K562 (cell line): ENCODE measurements around the gene JAKMIP1. TPM values are rescaled to one million over a fixed set of nuclear protein-coding genes. Genes with fewer than 3 reads are reported as not detected.

Experiments
- ATAC-seq: fragments of 200-7000 bp; cut with Tn5 transposase; 3 replicates; pipeline ENCODE4 v1.9.1; 2020; ENCODE audit warnings: moderate library complexity
- BruUV-seq: library from RNA; stranded (reverse); fragments of 400-500 nt; replicated peaks from 2 replicates; lab custom pipeline; 2021; lab: Mats Ljungman, UMichigan
- CTCF ChIA-PET: fragments of 300-600 bp; formaldehyde crosslinking; extraction: SDS; loops from one replicate; lab custom pipeline; 2021; ENCODE audit warnings: low intra/inter-chr PET ratio; lab: Yijun Ruan, JAX
- POLR2A ChIA-PET: fragments of 300-600, 350-650 bp; sonication (Branson Sonifier 250); formaldehyde crosslinking; extraction: SDS; loops from one replicate; lab custom pipeline; 2021; ENCODE audit warnings: antibody characterized with exemption, inconsistent platforms; lab: Yijun Ruan, JAX
- DNase-seq, 4 experiments: peaks; one replicate each; pipeline versions ENCODE4 v3.0.0 to v3.0.0-alpha.2; 2011 to 2018; ENCODE audit warnings: low spot score in 3 of 4, mixed read lengths in 3 of 4; ENCODE audit errors: extremely low read depth in 1 of 4
- FAIRE-seq: peaks from 2 replicates; lab custom pipeline; 2011; peaks lifted over from hg19 to GRCh38; lab: Jason Lieb, UNC
- H2AFZ ChIP-seq: 2 replicates; pipeline ENCODE4 v1.6.0; 2011; ENCODE audit warnings: low read depth, low read length, control low read depth, inconsistent platforms
- H3K27ac ChIP-seq: fragments of 200-600 bp; 3 replicates; pipeline ENCODE4 v1.8.0; 2011; ENCODE audit warnings: low read depth, mild to moderate bottlenecking, control low read depth, inconsistent platforms, low read length, moderate library complexity, mixed read lengths; ENCODE audit errors: extremely low read depth
- H3K27me3 ChIP-seq, 2 experiments: fragments of 300-600 bp in 1 of 2; 2 replicates in 1 of 2; 3 replicates in 1 of 2; pipeline versions ENCODE4 v1.6.0 to v1.8.0; 2011; ENCODE audit warnings: inconsistent platforms in 2 of 2, low read length in 2 of 2, mild to moderate bottlenecking in 1 of 2, mixed read lengths in 1 of 2, moderate library complexity in 1 of 2; ENCODE audit not compliant: control insufficient read depth in 2 of 2, insufficient read depth in 2 of 2
- H3K36me3 ChIP-seq: fragments of 300-600 bp; 3 replicates; pipeline ENCODE4 v1.8.0; 2011; ENCODE audit warnings: mild to moderate bottlenecking, low read length, inconsistent platforms; ENCODE audit not compliant: control insufficient read depth, insufficient read depth
- H3K4me1 ChIP-seq, 2 experiments: fragments of 200-600 bp in 1 of 2; replicated peaks in 1 of 2; 2 replicates in 1 of 2; 3 replicates in 1 of 2; pipeline versions ENCODE4 v1.5.1 to v1.8.0; 2011; ENCODE audit warnings: inconsistent platforms in 2 of 2, low read length in 2 of 2, mild to moderate bottlenecking in 1 of 2, mixed read lengths in 1 of 2, moderate library complexity in 1 of 2; ENCODE audit not compliant: control insufficient read depth in 2 of 2, insufficient read depth in 2 of 2
- H3K4me2 ChIP-seq: 2 replicates; pipeline ENCODE4 v1.6.1; 2011; ENCODE audit warnings: low read length, control low read depth, inconsistent platforms, mixed read lengths; ENCODE audit not compliant: insufficient read depth
- H3K4me3 ChIP-seq: fragments of 200-600 bp; sonication (generic), shearing (Covaris generic); 2 replicates; pipeline ENCODE4 v1.5.1; 2016; ENCODE audit warnings: control low read depth, inconsistent platforms
- H3K79me2 ChIP-seq: fragments of 200-600 bp; 3 replicates; pipeline ENCODE4 v1.8.0; 2011; ENCODE audit warnings: low read length, inconsistent platforms; ENCODE audit not compliant: control insufficient read depth, insufficient read depth
- H3K9ac ChIP-seq, 2 experiments: 2 replicates each; pipeline versions ENCODE4 v1.6.0 to v1.6.1; 2011; ENCODE audit warnings: low read depth in 2 of 2, low read length in 2 of 2, control low read depth in 1 of 2, inconsistent platforms in 1 of 2, mild to moderate bottlenecking in 1 of 2, mixed read lengths in 1 of 2; ENCODE audit not compliant: insufficient read depth in 1 of 2
- H3K9me1 ChIP-seq: one replicate; pipeline ENCODE4 v1.6.0; 2011; ENCODE audit warnings: inconsistent platforms, mild to moderate bottlenecking, low read length, moderate library complexity; ENCODE audit not compliant: control insufficient read depth, insufficient read depth
- H3K9me3 ChIP-seq: replicated peaks from 2 replicates; pipeline ENCODE4 v1.5.1; 2011; ENCODE audit warnings: low read depth, low read length, inconsistent platforms; ENCODE audit not compliant: control insufficient read depth, insufficient read depth
- H4K20me1 ChIP-seq: replicated peaks from 2 replicates; pipeline ENCODE4 v1.6.1; 2011; ENCODE audit warnings: low read length, inconsistent platforms, mixed read lengths; ENCODE audit not compliant: control insufficient read depth, insufficient read depth
- ARHGAP35 ChIP-seq: fragments of 450-650 bp; IDR thresholded peaks from 2 replicates; pipeline ENCODE4 v1.6.1; 2018; ENCODE audit not compliant: partially characterized antibody
- CGGBP1 ChIP-seq: fragments of 250-450 bp; sonication (Bioruptor Pico); IDR thresholded peaks from 2 replicates; pipeline ENCODE4 v1.9.0; 2021; ENCODE audit warnings: mild to moderate bottlenecking
- CHD1 ChIP-seq: fragments of 200-600 bp; sonication (generic); IDR thresholded peaks from one replicate; pipeline ENCODE4 v1.6.1; 2012; ENCODE audit warnings: mild to moderate bottlenecking, moderate library complexity, low read length, inconsistent platforms
- ID3 ChIP-seq, 2 experiments: fragments of 250-450 bp in 1 of 2; fragments of 450-650 bp in 1 of 2; sonication (Bioruptor Pico) in 1 of 2; IDR thresholded peaks; 2 replicates each; pipeline versions ENCODE4 v1.6.1 to v1.8.0; 2016 to 2021; ENCODE audit warnings: mild to moderate bottlenecking in 2 of 2, moderate library complexity in 2 of 2, missing compliant biosample characterization in 1 of 2, missing genetic modification characterization in 1 of 2
- MAFG ChIP-seq: fragments of 450-650 bp; conservative IDR thresholded peaks from 2 replicates; pipeline ENCODE4 v1.6.1; 2016; ENCODE audit warnings: missing genetic modification characterization, missing compliant biosample characterization
- PHF21A ChIP-seq: fragments of 450-650 bp; IDR thresholded peaks from 2 replicates; pipeline ENCODE4 v1.6.1; 2017; ENCODE audit warnings: low read depth, borderline replicate concordance
- RBM17 ChIP-seq: fragments of 200-400 bp; formaldehyde crosslinking; IDR thresholded peaks from 2 replicates; pipeline ENCODE4 v1.6.1; 2017; ENCODE audit warnings: low read depth, mild to moderate bottlenecking, low read length, borderline replicate concordance
- SIN3B ChIP-seq: fragments of 450-650 bp; IDR thresholded peaks from 2 replicates; pipeline ENCODE4 v1.6.1; 2017; ENCODE audit warnings: low read depth, mild to moderate bottlenecking, moderate library complexity
- SMC3 ChIP-seq: conservative IDR thresholded peaks from 2 replicates; pipeline ENCODE4 v1.6.1; 2011; ENCODE audit warnings: low read depth, low read length, improper control_type of control experiment; ENCODE audit not compliant: insufficient read depth
- ZNF212 ChIP-seq: fragments of 450-650 bp; formaldehyde crosslinking; IDR thresholded peaks from 2 replicates; pipeline ENCODE4 v1.4.0; 2020; ENCODE audit warnings: mild to moderate bottlenecking
- ZNF263 ChIP-seq: sonication (generic); formaldehyde crosslinking; IDR thresholded peaks from 2 replicates; pipeline ENCODE4 v1.8.0; 2022; ENCODE audit warnings: mild to moderate bottlenecking, missing genetic modification reagents, borderline replicate concordance
- WGBS: fragments of 100-300 bp; shearing (Covaris generic); methylation state at CpG from one replicate; pipeline ENCODE4 v1.1.6; 2016; ENCODE audit warnings: low coverage, mixed read lengths; ENCODE audit not compliant: insufficient coverage; ENCODE audit errors: missing lambda C conversion rate; 5-methylcytosine and 5-hydroxymethylcytosine counted together
- in situ Hi-C: fragments of 300-500 bp; cut with MboI; formaldehyde crosslinking; loops from 4 replicates; pipeline ENCODE4 v1.15.0; 2018; ENCODE audit warnings: inconsistent platforms, mixed read lengths
- intact Hi-C: fragments of 100-400 bp; cut with micrococcal nuclease; formaldehyde crosslinking; loops from 2 replicates; pipeline ENCODE4 v1.14.2; 2022
- polyA plus RNA-seq, 8 experiments: library from polyadenylated mRNA; depleted of rRNA in 4 of 8; stranded (reverse) in 5 of 8; unstranded in 3 of 8; fragments of >200 nt; fragmentation: Nextera tagmentation in 2 of 8; fragmentation: Illumina TruSeq in 1 of 8; extraction: Ambion mirVana in 2 of 8; extraction: Trizol in 1 of 8; gene quantifications; 2 replicates each; pipeline versions ENCODE4 v1.2.1 to v1.2.3, GENCODE V29; 2011 to 2014; ENCODE audit warnings: inconsistent platforms in 1 of 8, missing spikeins in 1 of 8
- total RNA-seq, 7 experiments: library from RNA; depleted of rRNA in 6 of 7; stranded (reverse); fragments of >200 nt in 6 of 7; fragmentation: Illumina TruSeq in 2 of 7; extraction: Trizol in 2 of 7; gene quantifications; 2 replicates each; pipeline versions ENCODE4 v1.2.1 to v1.2.3, GENCODE V29; 2011 to 2021; ENCODE audit warnings: low replicate concordance in 1 of 7
- TF ChIP-seq, protein P1 (sequence below): fragments of 250-450 bp; sonication (Bioruptor Pico); IDR thresholded peaks from 2 replicates; pipeline ENCODE4 v1.8.0; 2022; ENCODE audit warnings: inconsistent platforms

The JAKMIP1 gene
- total and polyA plus RNA-seq, 9 of the 15 experiments (the other 6 are each of a cell fraction or from before 2014, with no cell fraction given): not detected

GRCh38 chr4:6095897-6096296 lies 104.5 kb downstream of the JAKMIP1 start:
- no peak for FAIRE-seq
- CTCF ChIA-PET: no interaction called here
- no TSS peak for BruUV-seq

DNA sequence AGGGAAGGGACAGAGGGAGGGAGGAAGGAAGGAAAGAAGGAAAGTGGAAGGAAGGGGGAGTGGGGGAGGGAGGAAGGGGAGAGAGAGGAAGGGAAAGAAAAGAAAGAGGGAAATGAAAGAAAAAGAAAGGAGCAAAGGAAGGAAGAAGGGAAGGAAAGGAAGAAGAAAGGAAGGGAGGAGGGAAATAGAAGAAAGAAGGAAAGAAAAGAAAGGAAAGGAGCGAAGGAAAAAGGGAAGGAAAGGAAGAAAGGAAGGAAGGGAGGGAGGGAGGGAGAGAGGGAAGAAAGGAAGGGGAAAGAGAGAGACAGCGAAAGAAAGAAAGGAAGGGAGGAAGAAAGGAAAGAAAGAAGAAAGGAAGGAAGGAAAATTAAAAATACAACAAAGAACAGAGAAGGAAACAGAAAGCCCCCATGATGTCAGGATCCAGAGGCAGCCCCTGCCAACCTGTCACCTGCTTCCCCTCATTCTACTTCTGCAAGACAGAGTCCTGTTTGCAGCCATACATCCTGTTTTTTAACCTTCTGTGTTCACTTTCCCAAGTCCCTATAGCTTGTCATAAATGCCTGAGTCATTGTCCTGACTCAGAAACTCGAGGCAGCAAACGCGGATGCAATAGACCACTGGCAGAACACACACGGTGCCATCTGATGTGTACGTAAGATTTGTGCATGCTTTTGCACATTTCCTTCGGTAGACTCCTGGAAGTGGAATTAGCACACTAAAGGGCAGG lies 105.2 kb downstream of the JAKMIP1 start:
- H3K36me3 ChIP-seq: no peaks in the 10 kb centered on the region
- H4K20me1 ChIP-seq: no peaks in the 10 kb centered on the region; the same call in 1 of the 2 replicates
- no peak overlapping the region for H3K27ac ChIP-seq
- no peak overlapping the region for H3K4me3 ChIP-seq
- CTCF ChIA-PET: no interaction called here
- POLR2A ChIA-PET: no interaction called here
- H3K4me2 ChIP-seq: no peak overlapping the region
- no peak overlapping the region for H2AFZ ChIP-seq
- FAIRE-seq: no peak
- no peak for ATAC-seq
- 0% methylated on average over 8 of the region's 8 CpGs for WGBS
- no peaks in the 10 kb centered on the region for H3K9me1 ChIP-seq
- no peaks in the 10 kb centered on the region for H3K4me1 ChIP-seq
- no peak for DNase-seq
- no peak overlapping the region for H3K9ac ChIP-seq
- no peaks in the 10 kb centered on the region for H3K79me2 ChIP-seq
- in situ Hi-C loops (no loop called here), intact Hi-C loops (no loop called here)
- BruUV-seq: no TSS peak
- no peaks in the 10 kb centered on the region; a peak in 1 of 5 replicates for H3K27me3 ChIP-seq
- no peaks in the 10 kb centered on the region for H3K9me3 ChIP-seq
- no peak for TF ChIP-seq CGGBP1 (CRISPR knock-in tag)
- peak; percentile 62 for TF ChIP-seq MAFG (tag)
- TF ChIP-seq ID3 (CRISPR knock-in tag; IDR thresholded peaks at IDR 0.05): no peak
- no peak for TF ChIP-seq ID3 (tag; IDR thresholded peaks at IDR 0.05)
- no peak for TF ChIP-seq RBM17
- no peak for TF ChIP-seq SIN3B
- TF ChIP-seq, protein P1, sequence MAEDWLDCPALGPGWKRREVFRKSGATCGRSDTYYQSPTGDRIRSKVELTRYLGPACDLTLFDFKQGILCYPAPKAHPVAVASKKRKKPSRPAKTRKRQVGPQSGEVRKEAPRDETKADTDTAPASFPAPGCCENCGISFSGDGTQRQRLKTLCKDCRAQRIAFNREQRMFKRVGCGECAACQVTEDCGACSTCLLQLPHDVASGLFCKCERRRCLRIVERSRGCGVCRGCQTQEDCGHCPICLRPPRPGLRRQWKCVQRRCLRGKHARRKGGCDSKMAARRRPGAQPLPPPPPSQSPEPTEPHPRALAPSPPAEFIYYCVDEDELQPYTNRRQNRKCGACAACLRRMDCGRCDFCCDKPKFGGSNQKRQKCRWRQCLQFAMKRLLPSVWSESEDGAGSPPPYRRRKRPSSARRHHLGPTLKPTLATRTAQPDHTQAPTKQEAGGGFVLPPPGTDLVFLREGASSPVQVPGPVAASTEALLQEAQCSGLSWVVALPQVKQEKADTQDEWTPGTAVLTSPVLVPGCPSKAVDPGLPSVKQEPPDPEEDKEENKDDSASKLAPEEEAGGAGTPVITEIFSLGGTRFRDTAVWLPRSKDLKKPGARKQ: no peak
- TF ChIP-seq CHD1: no peak
- no peak for TF ChIP-seq ZNF212
- TF ChIP-seq PHF21A: no peak

More at GRCh38 chr4:6095897-6096296, 104.5 kb downstream of the JAKMIP1 start:
- no peaks in the 10 kb centered on the region for H3K79me2 ChIP-seq
- in situ Hi-C loops: no loop called here
- H3K27me3 ChIP-seq: no peaks in the 10 kb centered on the region; a peak in 1 of 5 replicates
- POLR2A ChIA-PET: no interaction called here
- no peaks in the 10 kb centered on the region for H3K9me1 ChIP-seq
- H2AFZ ChIP-seq: no peak overlapping the region
- DNase-seq (no peak), ATAC-seq (no peak)
- H3K4me3 ChIP-seq: no peak overlapping the region
- no peaks in the 10 kb centered on the region for H3K9me3 ChIP-seq
- H3K9ac ChIP-seq: no peak overlapping the region
- no peak overlapping the region for H3K27ac ChIP-seq
- no peaks in the 10 kb centered on the region for H3K4me1 ChIP-seq
- TF ChIP-seq ARHGAP35 (no peak), SMC3 (no peak), CGGBP1 (CRISPR knock-in tag) (no peak), ZNF263 (CRISPR knock-in tag) (no peak), RBM17 (no peak)
- TF ChIP-seq, all 486 proteins: peak for 0
- under 1% methylated on average over 6 of the region's 6 CpGs for whole genome bisulfite sequencing
- intact Hi-C loops: no loop called here
- Histone ChIP-seq H3K36me3 (no peaks in the 10 kb centered on the region), H4K20me1 (no peaks in the 10 kb centered on the region; the same call in 1 of the 2 replicates), H3K4me2 (no peak overlapping the region)
